ENCODE data around the gene FGF9. TPM values are rescaled to one million over a fixed set of nuclear protein-coding genes. Genes with fewer than 3 reads are reported as not detected.

Gene FGF9
- total RNA-seq, 1 donor from 2014 or later, result 0.25 TPM

DNA sequence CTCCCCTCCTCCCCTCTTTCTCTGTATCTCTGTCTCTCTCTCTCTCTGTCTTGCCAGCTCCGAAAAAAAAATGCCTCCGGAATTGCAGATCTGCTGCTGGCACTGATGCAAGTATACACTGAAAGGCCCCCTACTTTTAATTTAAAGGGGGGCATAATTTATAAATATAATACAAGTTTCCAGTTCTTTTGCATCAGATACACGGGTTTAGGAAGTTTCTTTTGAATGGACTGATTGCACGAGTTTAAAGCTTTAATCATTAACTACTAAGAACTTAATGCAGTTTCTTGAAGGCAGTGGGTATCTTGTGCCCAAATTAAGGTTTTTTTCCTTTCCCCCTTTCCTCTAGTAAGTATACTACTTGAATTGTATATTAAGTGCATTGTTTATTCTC lies 1.4 kb downstream of the FGF9 start:
- Histone ChIP-seq H3K4me3 (peak overlapping the region in 1 of 2 donors; percentile 62), H3K27ac (no peak overlapping the region), H3K36me3 (no peaks in the 10 kb centered on the region), H3K27me3 (no peaks in the 10 kb centered on the region), H3K9me3 (no peaks in the 10 kb centered on the region), H3K4me1 (peaks cover 55% of the 10 kb centered on the region)
- TF ChIP-seq, protein P1, sequence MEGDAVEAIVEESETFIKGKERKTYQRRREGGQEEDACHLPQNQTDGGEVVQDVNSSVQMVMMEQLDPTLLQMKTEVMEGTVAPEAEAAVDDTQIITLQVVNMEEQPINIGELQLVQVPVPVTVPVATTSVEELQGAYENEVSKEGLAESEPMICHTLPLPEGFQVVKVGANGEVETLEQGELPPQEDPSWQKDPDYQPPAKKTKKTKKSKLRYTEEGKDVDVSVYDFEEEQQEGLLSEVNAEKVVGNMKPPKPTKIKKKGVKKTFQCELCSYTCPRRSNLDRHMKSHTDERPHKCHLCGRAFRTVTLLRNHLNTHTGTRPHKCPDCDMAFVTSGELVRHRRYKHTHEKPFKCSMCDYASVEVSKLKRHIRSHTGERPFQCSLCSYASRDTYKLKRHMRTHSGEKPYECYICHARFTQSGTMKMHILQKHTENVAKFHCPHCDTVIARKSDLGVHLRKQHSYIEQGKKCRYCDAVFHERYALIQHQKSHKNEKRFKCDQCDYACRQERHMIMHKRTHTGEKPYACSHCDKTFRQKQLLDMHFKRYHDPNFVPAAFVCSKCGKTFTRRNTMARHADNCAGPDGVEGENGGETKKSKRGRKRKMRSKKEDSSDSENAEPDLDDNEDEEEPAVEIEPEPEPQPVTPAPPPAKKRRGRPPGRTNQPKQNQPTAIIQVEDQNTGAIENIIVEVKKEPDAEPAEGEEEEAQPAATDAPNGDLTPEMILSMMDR (IDR thresholded peaks at IDR 0.05), result no peak
- TF ChIP-seq POLR2A (IDR thresholded peaks at IDR 0.05) (no peak), POLR2AphosphoS5 (IDR thresholded peaks at IDR 0.05; ENCODE audit: insufficient read depth in 1 of 2, low read depth in 1 of 2) (no peak)
- DNase-seq (ENCODE audit: extremely low spot score in 2 of 2), result no peak
- intact Hi-C loops (cut with DNase I), result no loop called here

DNA sequence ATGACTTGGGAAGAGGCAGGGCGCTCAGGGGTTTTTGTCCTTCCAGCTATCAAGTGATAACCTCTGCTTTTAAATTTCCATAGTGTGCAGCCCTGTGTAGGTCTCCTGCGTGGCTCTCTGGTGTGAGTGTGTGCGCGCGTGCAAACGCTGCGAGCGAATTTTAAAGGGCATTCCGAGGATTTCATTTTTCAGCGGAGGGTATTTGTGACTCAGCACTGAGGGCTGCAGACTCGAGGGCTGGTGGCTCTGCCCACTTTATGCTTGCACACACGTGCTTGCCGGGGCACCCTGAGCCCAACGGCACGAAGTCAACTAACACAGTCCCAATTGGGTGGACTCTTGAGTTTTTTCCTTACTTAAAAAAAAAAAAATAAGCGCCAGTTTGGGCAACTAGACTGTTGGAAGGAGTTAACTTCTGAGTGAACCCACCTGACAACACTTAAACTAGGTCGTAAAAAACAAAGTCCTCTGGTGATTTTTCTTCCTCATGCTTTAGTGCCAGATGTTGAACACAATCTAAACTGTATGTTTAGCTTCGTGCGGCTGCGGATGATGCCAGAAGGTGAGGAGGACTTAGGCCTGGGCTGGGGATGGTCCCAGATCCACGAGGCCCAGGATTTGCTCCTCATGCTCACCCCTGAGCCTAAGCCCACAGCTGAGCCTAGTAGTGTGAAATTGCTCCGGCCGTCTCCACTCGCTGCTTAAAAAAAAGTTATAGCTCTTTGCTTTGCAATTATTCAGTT lies 2.1 kb downstream of the FGF9 start:
- TF ChIP-seq POLR2A (IDR thresholded peaks at IDR 0.05) (no peak), POLR2AphosphoS5 (IDR thresholded peaks at IDR 0.05; ENCODE audit: insufficient read depth in 1 of 2, low read depth in 1 of 2) (no peak)
- TF ChIP-seq, protein P1 (IDR thresholded peaks at IDR 0.05), result no peak
- H3K4me3 ChIP-seq, result peak overlapping the region; percentile 54 to 70
- DNase-seq (ENCODE audit: extremely low spot score in 2 of 2), result no peak
- no peaks in the 10 kb centered on the region for H3K36me3 ChIP-seq
- intact Hi-C loops (cut with DNase I), result no loop called here
- H3K4me1 ChIP-seq, result peaks cover 55% of the 10 kb centered on the region
- no peaks in the 10 kb centered on the region for H3K9me3 ChIP-seq
- peak overlapping the region; percentile 21 for H3K27ac ChIP-seq
- H3K27me3 ChIP-seq, result no peaks in the 10 kb centered on the region

DNA sequence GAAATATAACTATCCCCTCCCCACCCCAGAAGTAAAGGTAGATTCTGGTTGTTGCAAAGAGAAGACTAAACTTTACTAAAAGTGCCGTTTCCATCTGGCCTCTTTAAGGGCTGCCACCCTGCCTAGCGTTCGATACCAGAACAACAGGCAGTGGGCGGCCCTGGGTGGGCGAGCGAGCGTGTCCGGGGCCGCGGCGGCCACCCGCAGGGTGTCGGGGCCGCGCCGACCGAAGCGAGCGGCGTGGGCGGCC lies 2.6 kb downstream of the FGF9 start:
- Histone ChIP-seq H3K4me1 (peaks cover 54% of the 10 kb centered on the region), H3K27ac (peak overlapping the region; percentile 21), H3K9me3 (no peaks in the 10 kb centered on the region), H3K27me3 (no peaks in the 10 kb centered on the region), H3K4me3 (peak overlapping the region; percentile 54 to 70), H3K36me3 (no peaks in the 10 kb centered on the region)
- no peak for DNase-seq (ENCODE audit: extremely low spot score in 2 of 2)
- intact Hi-C loops (cut with DNase I), result no loop called here
- TF ChIP-seq POLR2A (IDR thresholded peaks at IDR 0.05) (no peak), POLR2AphosphoS5 (IDR thresholded peaks at IDR 0.05; ENCODE audit: insufficient read depth in 1 of 2, low read depth in 1 of 2) (no peak)
- TF ChIP-seq, protein P1 (IDR thresholded peaks at IDR 0.05), result no peak

DNA sequence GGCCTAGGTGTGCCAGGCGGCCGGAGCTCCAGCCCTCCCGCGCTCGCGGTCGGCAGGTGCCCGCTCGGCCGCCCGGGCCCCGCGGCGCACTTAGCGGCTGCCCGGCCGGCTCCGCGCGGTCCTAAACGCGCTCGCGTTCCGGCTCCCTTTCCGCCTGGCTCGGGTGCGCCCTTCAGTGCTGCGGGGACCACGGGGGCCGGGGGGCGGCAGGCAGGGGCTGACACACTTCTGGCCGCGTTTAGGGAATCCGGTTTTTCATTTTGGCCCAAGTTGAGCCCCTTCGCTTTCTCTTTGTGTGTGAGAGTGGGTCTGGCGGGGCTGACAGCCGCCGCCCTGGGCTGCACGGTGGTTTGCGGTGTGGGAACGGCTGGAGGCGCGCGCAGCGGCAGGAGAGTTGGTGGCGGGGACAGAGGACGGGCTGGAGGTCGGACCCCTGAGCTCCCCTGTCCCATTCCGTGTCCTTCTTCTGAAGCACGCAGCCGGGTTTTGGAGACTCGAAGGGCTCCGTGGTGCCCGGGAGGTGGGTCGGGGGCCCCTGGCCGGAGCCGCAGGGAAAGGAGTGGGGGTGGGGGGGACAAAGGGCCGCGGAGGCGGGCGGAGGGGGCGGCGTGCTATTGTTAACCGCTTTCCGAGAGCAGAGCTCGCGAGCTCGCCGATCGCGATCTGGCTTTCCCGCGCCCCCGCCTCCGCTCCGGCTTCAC lies 3.1 kb downstream of the FGF9 start:
- peaks cover 49% of the 10 kb centered on the region for H3K4me1 ChIP-seq
- H3K27me3 ChIP-seq, result no peaks in the 10 kb centered on the region
- H3K27ac ChIP-seq, result peak overlapping the region; percentile 43

More for the DNA sequence above, 3.1 kb downstream of the FGF9 start:
- TF ChIP-seq POLR2AphosphoS5 (IDR thresholded peaks at IDR 0.05; ENCODE audit: insufficient read depth in 1 of 2, low read depth in 1 of 2) (no peak), POLR2A (IDR thresholded peaks at IDR 0.05) (no peak)
- TF ChIP-seq, protein P1 (IDR thresholded peaks at IDR 0.05), result no peak
- no peaks in the 10 kb centered on the region for H3K36me3 ChIP-seq
- intact Hi-C loops (cut with DNase I), result no loop called here
- H3K4me3 ChIP-seq, result peak overlapping the region; percentile 54 to 70
- H3K9me3 ChIP-seq, result no peaks in the 10 kb centered on the region
- DNase-seq (ENCODE audit: extremely low spot score in 2 of 2), result no peak

Measured in vagina (tissue), 2 donors.